ENCODE measurements around the gene ADAMTSL3. TPM values are rescaled to one million over a fixed set of nuclear protein-coding genes. Genes with fewer than 3 reads are reported as not detected.

ADAMTSL3 gene
- polyA plus RNA-seq, 1 experiment: not detected

DNA sequence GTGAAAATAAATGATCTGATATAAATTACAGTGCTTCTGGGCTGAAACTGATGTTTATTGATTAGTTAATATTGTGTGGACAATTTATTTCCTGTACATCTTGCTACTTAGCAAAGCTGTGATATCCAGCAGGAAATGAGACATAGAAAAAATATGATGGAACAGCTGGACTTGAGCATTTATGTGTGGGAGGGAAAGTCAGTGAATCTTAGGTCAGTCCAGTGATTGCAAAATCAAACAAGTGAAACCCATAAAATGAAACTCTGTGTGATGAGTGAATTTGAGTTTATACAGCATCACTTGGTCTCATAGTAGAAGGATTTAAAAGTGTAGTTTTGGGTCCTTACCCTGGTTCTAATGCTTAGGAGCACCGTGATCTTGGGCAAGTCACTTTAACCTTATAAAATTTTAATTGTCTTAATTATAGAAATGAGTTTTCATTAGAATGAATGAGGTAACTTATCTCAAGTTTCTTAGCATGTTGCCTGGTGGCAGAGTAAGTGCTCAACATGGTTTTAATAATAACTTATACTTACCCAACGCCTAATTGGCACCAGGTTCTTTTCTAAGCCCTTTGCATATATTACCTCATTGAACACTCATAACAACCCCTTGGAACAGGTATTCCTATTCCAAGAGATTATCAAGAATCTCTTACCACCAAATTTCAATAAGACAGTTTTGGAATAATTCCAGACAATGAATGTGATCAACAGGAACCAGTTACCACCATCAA lies 194.6 kb downstream of the ADAMTSL3 start:
- ChIA-PET POLR2A (no interaction called here), CTCF (no interaction called here)
- TF ChIP-seq, protein P1, sequence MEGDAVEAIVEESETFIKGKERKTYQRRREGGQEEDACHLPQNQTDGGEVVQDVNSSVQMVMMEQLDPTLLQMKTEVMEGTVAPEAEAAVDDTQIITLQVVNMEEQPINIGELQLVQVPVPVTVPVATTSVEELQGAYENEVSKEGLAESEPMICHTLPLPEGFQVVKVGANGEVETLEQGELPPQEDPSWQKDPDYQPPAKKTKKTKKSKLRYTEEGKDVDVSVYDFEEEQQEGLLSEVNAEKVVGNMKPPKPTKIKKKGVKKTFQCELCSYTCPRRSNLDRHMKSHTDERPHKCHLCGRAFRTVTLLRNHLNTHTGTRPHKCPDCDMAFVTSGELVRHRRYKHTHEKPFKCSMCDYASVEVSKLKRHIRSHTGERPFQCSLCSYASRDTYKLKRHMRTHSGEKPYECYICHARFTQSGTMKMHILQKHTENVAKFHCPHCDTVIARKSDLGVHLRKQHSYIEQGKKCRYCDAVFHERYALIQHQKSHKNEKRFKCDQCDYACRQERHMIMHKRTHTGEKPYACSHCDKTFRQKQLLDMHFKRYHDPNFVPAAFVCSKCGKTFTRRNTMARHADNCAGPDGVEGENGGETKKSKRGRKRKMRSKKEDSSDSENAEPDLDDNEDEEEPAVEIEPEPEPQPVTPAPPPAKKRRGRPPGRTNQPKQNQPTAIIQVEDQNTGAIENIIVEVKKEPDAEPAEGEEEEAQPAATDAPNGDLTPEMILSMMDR (IDR thresholded peaks at IDR 0.05; ENCODE audit: insufficient read depth, low read depth, low read length): no peak
- no peak overlapping the region for H3K4me3 ChIP-seq (ENCODE audit: low read depth, low read length)
- no peaks in the 10 kb centered on the region for H3K27me3 ChIP-seq (ENCODE audit: control insufficient read depth, insufficient read depth, low read length)
- peak; percentile 43 for DNase-seq (ENCODE audit: low read depth)
- H3K36me3 ChIP-seq (ENCODE audit: control insufficient read depth, insufficient read depth, low read length): no peaks in the 10 kb centered on the region

DNA sequence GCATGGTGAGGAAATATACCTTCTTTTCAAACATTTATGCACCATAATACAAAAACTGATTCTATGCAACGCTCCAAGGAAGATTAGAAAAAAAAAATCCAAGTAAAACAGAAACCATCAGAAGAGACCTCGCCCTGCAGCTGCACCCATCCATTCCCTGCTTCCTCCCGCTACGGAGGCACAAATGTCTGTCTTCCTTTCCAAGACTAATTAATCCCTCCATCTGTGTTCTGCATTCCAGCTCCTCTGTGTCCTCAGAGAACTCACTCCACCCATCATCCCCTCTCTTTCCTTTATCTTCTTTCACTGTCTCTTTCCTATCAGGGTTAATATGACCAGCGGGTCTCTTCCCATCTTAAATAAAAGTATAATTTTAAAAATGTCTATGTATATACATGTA lies 196.1 kb downstream of the ADAMTSL3 start:
- TF ChIP-seq, protein P1 (IDR thresholded peaks at IDR 0.05; ENCODE audit: insufficient read depth, low read depth, low read length): no peak
- no peaks in the 10 kb centered on the region for H3K36me3 ChIP-seq (ENCODE audit: control insufficient read depth, insufficient read depth, low read length)
- no peak for DNase-seq (ENCODE audit: low read depth)
- ChIA-PET POLR2A (no interaction called here), CTCF (interaction anchor here (0.6 kb wide), 1 partner anchor 43 kb away, joined by 4 read pairs; no protein-coding TSS in a partner anchor)
- no peaks in the 10 kb centered on the region for H3K27me3 ChIP-seq (ENCODE audit: control insufficient read depth, insufficient read depth, low read length)
- no peak overlapping the region for H3K4me3 ChIP-seq (ENCODE audit: low read depth, low read length)

DNA sequence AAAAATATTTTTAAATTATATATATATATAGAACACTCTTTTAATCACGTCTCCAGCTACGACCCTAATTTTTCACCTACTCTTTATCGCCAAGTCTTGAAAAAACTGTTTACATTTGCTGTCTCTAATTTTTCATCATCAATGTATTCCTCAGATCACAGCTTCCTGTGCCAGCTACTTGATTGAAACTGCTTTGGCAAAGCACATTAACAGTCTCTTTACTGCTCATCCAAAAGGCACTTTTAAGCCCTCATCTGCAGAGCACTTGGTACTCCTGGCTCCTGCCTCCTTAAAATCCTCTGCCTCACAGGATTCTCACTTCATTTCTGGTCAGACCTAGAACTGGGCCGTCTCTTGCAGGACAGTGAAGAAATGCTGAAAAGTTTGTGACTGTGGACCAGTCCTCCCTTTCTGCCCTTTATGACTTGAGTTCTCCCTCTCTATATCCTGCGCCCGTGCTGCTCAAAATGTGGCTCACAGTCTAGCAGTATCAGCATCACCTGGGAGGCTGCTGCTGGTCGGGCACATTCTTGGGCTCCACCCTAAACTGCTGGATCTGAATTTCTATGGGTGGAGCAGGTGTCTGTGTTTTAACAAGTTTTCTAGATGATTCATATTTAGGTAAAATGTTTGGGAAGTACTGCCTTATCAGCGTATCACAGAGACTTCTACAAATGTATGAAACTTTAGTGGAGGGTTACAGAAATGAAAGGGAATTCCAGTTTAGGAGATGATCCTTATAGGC lies 196.8 kb downstream of the ADAMTSL3 start:
- no peak for DNase-seq (ENCODE audit: low read depth)
- CTCF ChIA-PET: interaction anchor here (0.6 kb wide), 2 partner anchors 44 to 281 kb away, joined by 3 to 4 read pairs; no protein-coding TSS in a partner anchor
- Histone ChIP-seq H3K36me3 (ENCODE audit: control insufficient read depth, insufficient read depth, low read length) (no peaks in the 10 kb centered on the region), H3K4me3 (ENCODE audit: low read depth, low read length) (no peak overlapping the region), H3K27me3 (ENCODE audit: control insufficient read depth, insufficient read depth, low read length) (no peaks in the 10 kb centered on the region)
- POLR2A ChIA-PET: no interaction called here
- TF ChIP-seq, protein P1 (IDR thresholded peaks at IDR 0.05; ENCODE audit: insufficient read depth, low read depth, low read length): no peak

DNA sequence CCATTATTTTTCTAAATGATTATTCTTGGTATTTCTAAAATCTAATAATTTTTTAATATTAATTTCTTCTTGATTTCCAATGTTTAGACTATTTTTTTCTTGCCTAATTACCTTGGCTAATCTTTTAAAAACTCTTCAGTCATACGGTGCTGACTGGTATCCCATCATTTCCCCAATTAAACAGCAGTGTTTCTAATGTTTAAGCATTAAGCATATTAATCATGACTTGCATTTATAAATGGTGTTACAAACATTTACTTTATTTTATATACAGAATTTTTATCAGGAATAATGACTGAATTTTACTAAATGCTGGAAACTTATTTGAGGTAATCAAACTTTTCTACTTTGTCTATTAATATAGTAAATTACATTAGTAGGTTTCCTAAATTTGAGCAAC lies 199.3 kb downstream of the ADAMTSL3 start:
- CTCF ChIA-PET: no interaction called here

DNA sequence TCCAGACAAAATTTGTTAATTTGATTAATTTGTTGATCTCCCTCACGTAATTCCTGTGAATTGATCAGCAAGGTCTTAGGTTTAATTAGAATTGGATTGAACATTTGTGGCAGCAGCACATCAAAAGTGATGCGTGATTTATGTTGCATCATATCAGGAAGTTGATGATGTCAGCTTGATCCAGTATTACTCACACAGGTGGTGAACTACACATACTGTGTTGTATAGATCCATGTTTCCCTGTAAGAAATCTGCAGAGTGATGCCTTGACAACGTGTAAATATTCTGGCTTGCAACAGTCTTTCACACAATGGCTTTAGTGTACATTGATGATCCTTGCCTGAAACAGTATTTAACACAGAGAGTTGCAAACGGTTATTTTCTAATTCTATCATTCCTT lies 200.4 kb downstream of the ADAMTSL3 start:
- Histone ChIP-seq H3K36me3 (ENCODE audit: control insufficient read depth, insufficient read depth, low read length) (no peaks in the 10 kb centered on the region), H3K4me3 (ENCODE audit: low read depth, low read length) (no peak overlapping the region), H3K27me3 (ENCODE audit: control insufficient read depth, insufficient read depth, low read length) (no peaks in the 10 kb centered on the region)
- ChIA-PET POLR2A (no interaction called here), CTCF (no interaction called here)
- DNase-seq (ENCODE audit: low read depth): no peak
- TF ChIP-seq, protein P1 (IDR thresholded peaks at IDR 0.05; ENCODE audit: insufficient read depth, low read depth, low read length): no peak

More for the DNA sequence above, 199.3 kb downstream of the ADAMTSL3 start:
- Histone ChIP-seq H3K27me3 (ENCODE audit: control insufficient read depth, insufficient read depth, low read length) (no peaks in the 10 kb centered on the region), H3K4me3 (ENCODE audit: low read depth, low read length) (no peak overlapping the region), H3K36me3 (ENCODE audit: control insufficient read depth, insufficient read depth, low read length) (no peaks in the 10 kb centered on the region)
- TF ChIP-seq, protein P1 (IDR thresholded peaks at IDR 0.05; ENCODE audit: insufficient read depth, low read depth, low read length): no peak
- no peak for DNase-seq (ENCODE audit: low read depth)
- POLR2A ChIA-PET: no interaction called here

All from BJ (cell line).